ENCODE data around the gene FIBP.
"Not testable (repeated sequence)": the region's sequence is repeated elsewhere in the genome, so short reads cannot be mapped to it uniquely, and the experiment has no call there.

The FIBP gene

GRCh38 chr11:65850217-65851082 lies 37.8 kb downstream of the FIBP start:
- H3K27ac ChIP-seq: no peak overlapping the region
- TF ChIP-seq ZFX (IDR thresholded peaks at IDR 0.05) (no peak), CTCF (conservative IDR thresholded peaks at IDR 0.05) (no peak)

DNA sequence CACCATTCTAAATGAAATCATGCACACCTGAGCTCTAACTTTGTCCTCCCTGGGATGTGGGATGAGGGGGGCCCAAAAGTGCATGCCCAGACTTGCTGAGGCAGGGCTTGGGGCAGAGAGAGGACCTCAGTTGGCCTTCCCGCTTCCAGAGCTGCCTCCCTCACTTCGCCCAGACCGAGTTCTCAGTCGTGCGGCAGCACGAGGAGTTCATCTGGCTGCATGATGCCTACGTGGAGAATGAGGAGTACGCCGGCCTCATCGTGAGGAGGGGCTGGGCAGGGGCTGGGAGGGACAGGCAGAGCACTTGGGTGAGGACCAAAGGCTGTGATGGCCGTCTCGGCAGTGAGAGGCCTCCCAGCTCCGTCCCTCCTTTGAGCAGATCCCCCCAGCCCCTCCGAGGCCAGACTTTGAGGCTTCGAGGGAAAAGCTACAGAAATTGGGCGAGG lies 38.5 kb downstream of the FIBP start:
- H3K27ac ChIP-seq: no peak overlapping the region
- no peak for TF ChIP-seq CTCF (conservative IDR thresholded peaks at IDR 0.05)
- TF ChIP-seq ZFX (IDR thresholded peaks at IDR 0.05): no peak

DNA sequence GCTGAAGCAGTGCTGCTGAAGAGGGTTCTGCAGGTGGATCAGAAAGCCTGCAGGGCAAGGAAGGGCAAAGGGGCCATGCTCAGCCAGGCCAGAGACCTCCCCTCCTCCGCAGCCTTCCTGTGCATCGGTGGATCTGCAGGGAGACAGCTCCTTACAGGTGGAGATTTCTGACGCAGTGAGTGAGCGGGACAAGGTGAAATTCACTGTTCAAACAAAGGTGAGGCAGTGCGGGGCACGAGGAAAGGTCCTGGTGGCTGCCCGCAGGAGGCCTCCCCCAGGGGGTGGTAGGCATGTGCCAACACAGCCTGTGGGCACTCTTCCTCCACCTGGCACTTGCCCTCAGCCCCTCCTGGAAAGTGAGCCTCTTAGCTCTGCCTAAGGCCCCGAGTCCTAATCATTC lies 38.9 kb downstream of the FIBP start:
- no peak overlapping the region for H3K27ac ChIP-seq
- no peak for TF ChIP-seq CTCF (conservative IDR thresholded peaks at IDR 0.05)
- TF ChIP-seq ZFX (IDR thresholded peaks at IDR 0.05): no peak

GRCh38 chr11:65848693-65849092 lies 39.6 kb downstream of the FIBP start:
- not testable (repeated sequence) for H3K27ac ChIP-seq

DNA sequence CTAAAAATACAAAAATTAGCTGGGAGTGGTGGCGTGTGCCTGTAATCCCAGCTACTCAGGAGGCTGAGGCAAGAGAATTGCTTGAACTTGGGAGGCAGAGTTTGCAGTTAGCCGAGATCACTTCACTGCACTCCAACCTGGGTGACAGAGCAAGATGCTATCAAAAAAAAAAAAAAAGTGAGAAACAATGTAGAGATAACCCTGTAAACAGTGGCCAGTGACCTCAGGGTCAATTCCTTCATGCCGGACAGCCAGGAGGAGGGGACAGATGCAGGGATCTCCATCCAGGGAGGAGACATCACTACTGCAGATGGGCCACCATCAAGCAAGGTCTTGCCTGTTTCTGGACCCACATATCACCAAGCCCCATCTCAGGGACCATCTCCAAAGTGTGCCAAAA lies 40.5 kb downstream of the FIBP start:
- H3K27ac ChIP-seq: no peak overlapping the region
- TF ChIP-seq ZFX (IDR thresholded peaks at IDR 0.05): no peak
- no peak for TF ChIP-seq CTCF (conservative IDR thresholded peaks at IDR 0.05)

DNA sequence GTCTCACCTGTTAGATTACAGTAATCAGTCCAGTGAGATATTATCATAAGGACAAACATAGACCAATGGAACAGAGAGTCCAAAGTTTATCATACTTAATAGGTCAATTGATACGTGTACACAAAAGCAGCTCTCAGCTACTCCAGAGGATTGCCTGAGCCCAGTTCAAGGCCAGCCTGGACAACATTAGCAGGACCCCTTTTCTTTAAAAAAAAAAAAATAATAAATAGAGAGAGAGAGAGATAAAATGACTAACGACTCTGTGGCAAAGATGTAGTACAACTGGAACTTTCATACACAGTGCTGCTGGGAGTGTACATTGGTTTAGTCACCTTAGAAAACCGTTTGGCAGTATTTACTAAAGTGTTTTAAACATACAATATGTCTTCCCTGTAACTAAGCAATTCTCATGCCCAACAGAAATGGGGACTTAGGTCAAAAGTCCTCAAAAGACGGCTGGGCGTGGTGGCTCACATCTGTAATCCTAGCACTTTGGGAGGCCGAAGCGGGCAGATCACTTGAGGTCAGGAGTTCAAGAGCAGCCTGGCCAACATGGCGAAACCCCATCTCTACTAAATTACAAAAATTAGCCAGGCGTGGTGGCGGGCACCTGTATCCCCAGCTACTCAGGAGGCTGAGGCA lies 43.9 kb downstream of the FIBP start:
- TF ChIP-seq CTCF (conservative IDR thresholded peaks at IDR 0.05) (no peak), ZFX (IDR thresholded peaks at IDR 0.05) (no peak)
- H3K27ac ChIP-seq: no peak overlapping the region

DNA sequence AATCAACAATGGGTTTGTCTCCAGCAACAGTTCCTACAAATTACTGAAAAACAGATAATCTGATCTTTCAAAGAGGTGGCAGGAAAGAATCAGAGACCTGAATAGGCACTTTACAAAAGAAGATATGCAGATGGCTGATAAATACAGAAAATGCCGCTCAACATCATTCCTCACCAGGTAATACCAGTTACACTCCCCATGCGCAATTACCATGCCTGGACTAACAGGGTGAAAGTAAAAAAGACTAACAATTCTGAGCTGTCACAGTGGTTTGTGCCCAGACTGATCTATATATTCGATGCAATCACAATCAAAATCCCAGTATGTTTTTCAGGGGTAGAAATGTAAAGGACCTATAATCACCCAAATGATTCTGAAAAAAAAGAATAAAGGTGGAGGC lies 44.5 kb downstream of the FIBP start:
- TF ChIP-seq CTCF (conservative IDR thresholded peaks at IDR 0.05): no peak
- no peak for TF ChIP-seq ZFX (IDR thresholded peaks at IDR 0.05)
- H3K27ac ChIP-seq: no peak overlapping the region
